GM19452 (cell line): ENCODE measurements around the gene CD79B.
"Not testable (repeated sequence)": the region's sequence is repeated elsewhere in the genome, so short reads cannot be mapped to it uniquely, and the experiment has no call there.

Experiments
- ATAC-seq: cut with Tn5 transposase; IDR thresholded peaks from one replicate; pipeline ENCODE4 v1.9.1; 2021; ENCODE audit not compliant: unreplicated experiment

Gene CD79B

DNA sequence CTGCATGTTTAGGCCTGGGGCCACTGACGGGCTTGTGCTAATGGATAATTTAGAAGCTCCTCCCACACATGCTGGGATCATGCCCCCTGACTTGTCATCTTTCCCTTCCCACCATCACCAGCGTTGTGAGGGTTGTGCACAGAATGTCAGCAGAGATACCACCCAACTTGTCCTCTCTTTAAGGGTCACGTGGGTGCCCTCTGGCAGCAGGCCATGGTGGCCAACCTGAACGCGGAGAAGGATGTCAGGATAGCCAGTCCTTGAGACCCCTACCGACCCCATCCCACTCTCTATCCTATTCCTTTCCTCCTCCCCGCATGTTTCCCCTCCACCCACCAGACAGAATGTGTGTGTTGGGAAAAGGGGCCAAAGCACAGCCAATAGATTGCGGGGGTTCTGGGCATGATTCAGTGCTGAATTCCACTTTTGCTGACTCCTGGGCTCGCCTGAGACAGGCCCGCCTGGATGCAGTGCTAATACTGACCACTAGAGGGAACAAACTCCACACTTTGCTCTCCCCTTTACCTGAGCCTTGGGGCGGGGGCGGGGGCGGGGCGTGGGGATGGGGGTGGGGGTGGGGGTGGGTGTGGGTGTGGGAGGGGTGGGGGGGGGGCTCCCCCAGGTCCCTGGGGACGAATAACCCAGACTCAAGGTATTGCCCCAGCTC is 50.1 kb downstream of the CD79B start, which contains the start of gene GH2:
Gene GH2, minus strand, starts transcription at position 10 of the 667 bp plus-strand sequence. CDS start 143 bp downstream, outside the sequence.
- ATAC-seq, result no peak

DNA sequence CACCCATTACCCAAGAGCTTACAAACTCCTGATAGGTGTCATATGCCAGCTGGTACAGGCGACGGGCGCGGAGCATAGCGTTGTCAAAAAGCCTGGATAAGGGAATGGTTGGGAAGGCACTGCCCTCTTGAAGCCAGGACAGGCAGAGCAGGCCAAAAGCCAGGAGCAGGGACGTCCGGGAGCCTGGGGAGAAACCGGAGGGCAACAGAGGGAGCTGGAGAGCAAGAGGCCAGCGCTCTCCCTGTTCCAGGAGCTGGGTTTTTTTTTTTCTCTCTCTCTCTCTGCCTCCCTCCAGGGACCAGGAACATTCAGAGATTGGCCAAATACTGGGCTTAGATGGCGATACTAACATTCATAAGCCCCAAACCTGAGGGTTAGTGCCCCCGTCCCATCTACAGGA is 50.8 kb downstream of the CD79B start:
- not testable (repeated sequence) for ATAC-seq

GRCh38 chr17:63880706-63881105 is 51.4 kb downstream of the CD79B start:
- no peak for ATAC-seq
